Measurements from ENCODE around the gene XXYLT1. TPM values are rescaled to one million over a fixed set of nuclear protein-coding genes. Genes with fewer than 3 reads are reported as not detected.

XXYLT1 gene
- total RNA-seq, 1 experiment from 2014 or later, result 10.9 TPM

DNA sequence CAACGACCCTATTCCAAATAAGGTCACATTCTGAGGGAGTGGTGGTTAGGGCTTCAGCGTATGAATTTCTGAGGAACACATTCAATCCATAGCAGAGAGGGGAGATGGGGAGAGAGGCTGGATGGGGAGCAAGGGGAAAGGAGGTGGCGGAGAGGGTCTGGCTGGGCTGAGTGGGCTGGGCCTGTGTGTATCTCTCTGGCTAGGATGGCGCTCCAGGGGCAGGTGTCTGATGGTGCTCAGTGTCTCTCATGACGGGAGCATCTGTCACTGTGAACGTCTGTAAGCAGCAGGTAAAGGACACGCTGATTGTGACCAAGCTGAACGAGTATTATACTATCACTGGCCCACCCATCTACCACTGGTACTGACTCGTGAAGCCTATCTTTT is 159.6 kb downstream of the XXYLT1 start (continued):
- TF ChIP-seq, protein P1, sequence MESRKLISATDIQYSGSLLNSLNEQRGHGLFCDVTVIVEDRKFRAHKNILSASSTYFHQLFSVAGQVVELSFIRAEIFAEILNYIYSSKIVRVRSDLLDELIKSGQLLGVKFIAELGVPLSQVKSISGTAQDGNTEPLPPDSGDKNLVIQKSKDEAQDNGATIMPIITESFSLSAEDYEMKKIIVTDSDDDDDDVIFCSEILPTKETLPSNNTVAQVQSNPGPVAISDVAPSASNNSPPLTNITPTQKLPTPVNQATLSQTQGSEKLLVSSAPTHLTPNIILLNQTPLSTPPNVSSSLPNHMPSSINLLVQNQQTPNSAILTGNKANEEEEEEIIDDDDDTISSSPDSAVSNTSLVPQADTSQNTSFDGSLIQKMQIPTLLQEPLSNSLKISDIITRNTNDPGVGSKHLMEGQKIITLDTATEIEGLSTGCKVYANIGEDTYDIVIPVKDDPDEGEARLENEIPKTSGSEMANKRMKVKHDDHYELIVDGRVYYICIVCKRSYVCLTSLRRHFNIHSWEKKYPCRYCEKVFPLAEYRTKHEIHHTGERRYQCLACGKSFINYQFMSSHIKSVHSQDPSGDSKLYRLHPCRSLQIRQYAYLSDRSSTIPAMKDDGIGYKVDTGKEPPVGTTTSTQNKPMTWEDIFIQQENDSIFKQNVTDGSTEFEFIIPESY (IDR thresholded peaks at IDR 0.05; ENCODE audit: extremely low read depth, insufficient replicate concordance, low read length), result no peak
- no peak for TF ChIP-seq EZH2phosphoT487 (IDR thresholded peaks at IDR 0.05; ENCODE audit: borderline replicate concordance)
- TF ChIP-seq JUND (IDR thresholded peaks at IDR 0.05), result no peak
- no peak for TF ChIP-seq CBX3 (IDR thresholded peaks at IDR 0.05; ENCODE audit: low read depth)
- TF ChIP-seq RAD21 (IDR thresholded peaks at IDR 0.05; ENCODE audit: low read depth), result no peak
- TF ChIP-seq, protein P2, sequence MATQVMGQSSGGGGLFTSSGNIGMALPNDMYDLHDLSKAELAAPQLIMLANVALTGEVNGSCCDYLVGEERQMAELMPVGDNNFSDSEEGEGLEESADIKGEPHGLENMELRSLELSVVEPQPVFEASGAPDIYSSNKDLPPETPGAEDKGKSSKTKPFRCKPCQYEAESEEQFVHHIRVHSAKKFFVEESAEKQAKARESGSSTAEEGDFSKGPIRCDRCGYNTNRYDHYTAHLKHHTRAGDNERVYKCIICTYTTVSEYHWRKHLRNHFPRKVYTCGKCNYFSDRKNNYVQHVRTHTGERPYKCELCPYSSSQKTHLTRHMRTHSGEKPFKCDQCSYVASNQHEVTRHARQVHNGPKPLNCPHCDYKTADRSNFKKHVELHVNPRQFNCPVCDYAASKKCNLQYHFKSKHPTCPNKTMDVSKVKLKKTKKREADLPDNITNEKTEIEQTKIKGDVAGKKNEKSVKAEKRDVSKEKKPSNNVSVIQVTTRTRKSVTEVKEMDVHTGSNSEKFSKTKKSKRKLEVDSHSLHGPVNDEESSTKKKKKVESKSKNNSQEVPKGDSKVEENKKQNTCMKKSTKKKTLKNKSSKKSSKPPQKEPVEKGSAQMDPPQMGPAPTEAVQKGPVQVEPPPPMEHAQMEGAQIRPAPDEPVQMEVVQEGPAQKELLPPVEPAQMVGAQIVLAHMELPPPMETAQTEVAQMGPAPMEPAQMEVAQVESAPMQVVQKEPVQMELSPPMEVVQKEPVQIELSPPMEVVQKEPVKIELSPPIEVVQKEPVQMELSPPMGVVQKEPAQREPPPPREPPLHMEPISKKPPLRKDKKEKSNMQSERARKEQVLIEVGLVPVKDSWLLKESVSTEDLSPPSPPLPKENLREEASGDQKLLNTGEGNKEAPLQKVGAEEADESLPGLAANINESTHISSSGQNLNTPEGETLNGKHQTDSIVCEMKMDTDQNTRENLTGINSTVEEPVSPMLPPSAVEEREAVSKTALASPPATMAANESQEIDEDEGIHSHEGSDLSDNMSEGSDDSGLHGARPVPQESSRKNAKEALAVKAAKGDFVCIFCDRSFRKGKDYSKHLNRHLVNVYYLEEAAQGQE (IDR thresholded peaks at IDR 0.05; ENCODE audit: low read depth), result no peak
- TF ChIP-seq TCF7L2 (IDR thresholded peaks at IDR 0.05; ENCODE audit: borderline replicate concordance, extremely low read depth, insufficient read depth, insufficient read length), result no peak

DNA sequence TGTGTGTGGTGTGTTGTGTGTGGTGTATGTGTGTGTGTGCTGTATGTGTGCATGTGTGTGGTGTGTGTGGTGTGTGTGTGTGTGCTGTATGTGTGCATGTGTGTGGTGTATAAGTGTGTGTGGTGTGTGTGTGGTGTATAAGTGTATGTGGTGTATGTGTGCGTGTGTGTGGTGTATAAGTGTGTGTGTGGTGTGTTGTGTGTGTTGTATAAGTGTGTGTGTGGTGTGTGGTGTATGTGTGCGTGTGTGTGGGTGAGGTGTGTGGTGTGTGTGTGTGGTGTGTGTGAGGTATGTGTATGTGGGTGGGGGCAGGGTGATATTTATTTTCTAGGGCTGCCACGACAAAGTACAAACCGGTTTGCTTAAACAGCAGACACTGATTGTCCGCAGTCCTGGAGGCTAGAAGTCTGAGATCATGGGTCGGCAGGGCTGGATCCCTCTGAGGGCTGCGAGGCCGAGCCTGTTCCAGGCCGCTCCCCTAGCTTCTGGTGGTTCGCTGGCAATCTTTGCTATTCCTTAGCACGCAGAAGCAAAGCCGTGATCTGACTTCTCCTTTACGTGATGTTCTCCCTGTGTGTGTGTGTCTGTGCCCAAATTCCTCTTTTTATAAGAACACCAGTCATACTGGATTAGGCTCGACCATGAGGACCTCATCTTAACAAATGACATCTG is 160.2 kb downstream of the XXYLT1 start:
- H3K4me2 ChIP-seq (ENCODE audit: low read length), result no peak overlapping the region
- H3K27ac ChIP-seq (ENCODE audit: low read depth, low read length), result no peak overlapping the region
- H3K36me3 ChIP-seq (ENCODE audit: control insufficient read depth in 1 of 2, insufficient read depth in 2 of 2, low read length in 2 of 2), result no peaks in the 10 kb centered on the region
- H3K9me2 ChIP-seq (ENCODE audit: insufficient read depth), result no peaks in the 10 kb centered on the region
- POLR2A ChIA-PET, result no interaction called here
- H4K20me1 ChIP-seq (ENCODE audit: insufficient read depth), result no peaks in the 10 kb centered on the region
- H3K4me1 ChIP-seq (ENCODE audit: control insufficient read depth in 1 of 2, insufficient read depth in 2 of 2, low read length in 2 of 2), result peaks cover 0 to 8% of the 10 kb centered on the region in 2 experiments; a peak in 2 of 4 replicates
- H3K27me3 ChIP-seq (ENCODE audit: insufficient read depth, low read length), result no peaks in the 10 kb centered on the region
- H3K9ac ChIP-seq (ENCODE audit: low read length), result no peak overlapping the region
- no peak overlapping the region for H3K4me3 ChIP-seq (replicated peaks in 1 of 2; ENCODE audit: low read depth in 1 of 2, low read length in 2 of 2)
- H3K9me3 ChIP-seq (ENCODE audit: control insufficient read depth in 1 of 2, insufficient read depth in 1 of 2, low read depth in 1 of 2, low read length in 2 of 2), result no peaks in the 10 kb centered on the region
- no peaks in the 10 kb centered on the region for H3K79me2 ChIP-seq (ENCODE audit: insufficient read depth, low read length)
- intact Hi-C loops (cut with micrococcal nuclease), result no loop called here
- no peak for DNase-seq (ENCODE audit: low read depth, low spot score)
- ATAC-seq, result no peak
- H2AFZ ChIP-seq (ENCODE audit: low read depth, low read length, poor library complexity, severe bottlenecking), result no peak overlapping the region
- CTCF ChIA-PET, result no interaction called here
- no TSS peak for BruUV-seq (replicated peaks)
- no peak for TF ChIP-seq POLR2AphosphoS5 (IDR thresholded peaks at IDR 0.05; ENCODE audit: low read depth, low read length)
- TF ChIP-seq, protein P3, sequence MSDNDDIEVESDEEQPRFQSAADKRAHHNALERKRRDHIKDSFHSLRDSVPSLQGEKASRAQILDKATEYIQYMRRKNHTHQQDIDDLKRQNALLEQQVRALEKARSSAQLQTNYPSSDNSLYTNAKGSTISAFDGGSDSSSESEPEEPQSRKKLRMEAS (IDR thresholded peaks at IDR 0.05), result no peak
- TF ChIP-seq FOSL1 (IDR thresholded peaks at IDR 0.05; ENCODE audit: low read depth), result no peak
- RAD21 ChIA-PET (ENCODE audit: low non-redundant PET in 1 of 2, low total read pairs in 2 of 2, uncharacterized antibody in 2 of 2, unreplicated experiment in 2 of 2), result no interaction called here

Measured in HCT116 (cell line).